ENCODE results near the gene MLN.

- TF ChIP-seq CTCF (IDR thresholded peaks at IDR 0.05): no peak
- no peak for TF ChIP-seq POLR2A (IDR thresholded peaks at IDR 0.05)
These were observed 39.6 kb upstream of the MLN start for GRCh38 chr6:33843131-33844121.

All from thyroid gland (tissue), 4 donors.